Stimulated activated CD4-positive, alpha-beta T cell treated with anti-CD3 and anti-CD28 coated beads, Interleukin-1b, Interleukin-23, amount 100 ng/mL, for 48 hours (primary cell): Measurements from ENCODE around the gene TTC24.
"Not testable (repeated sequence)": the region's sequence is repeated elsewhere in the genome, so short reads cannot be mapped to it uniquely, and the experiment has no call there.

Experiments
- DNase-seq: peaks from one replicate; pipeline ENCODE4 v3.0.0-alpha.2; 2020

TTC24 gene

DNA sequence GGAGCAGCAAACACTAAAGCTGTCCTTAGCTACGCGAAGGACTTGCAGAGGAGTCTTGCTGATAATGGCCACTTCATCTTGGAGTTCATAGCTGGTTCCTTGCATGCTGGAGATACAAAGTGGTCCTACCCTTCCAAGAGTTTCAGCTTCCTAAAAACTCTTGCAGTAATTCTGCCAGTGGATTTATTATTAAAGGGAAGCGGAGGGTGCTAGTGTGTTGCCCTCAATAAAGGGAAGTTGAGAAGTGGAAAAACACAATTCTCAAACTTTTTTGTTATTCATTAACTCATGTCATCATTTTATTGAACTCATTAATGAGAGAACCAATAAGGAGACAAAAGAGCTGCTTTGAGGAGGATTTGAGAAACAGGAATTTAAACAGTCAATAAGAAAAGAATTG is 33.1 kb downstream of the TTC24 start:
- DNase-seq = no peak

GRCh38 chr1:156615946-156616345 is 36.4 kb downstream of the TTC24 start:
- no peak for DNase-seq

DNA sequence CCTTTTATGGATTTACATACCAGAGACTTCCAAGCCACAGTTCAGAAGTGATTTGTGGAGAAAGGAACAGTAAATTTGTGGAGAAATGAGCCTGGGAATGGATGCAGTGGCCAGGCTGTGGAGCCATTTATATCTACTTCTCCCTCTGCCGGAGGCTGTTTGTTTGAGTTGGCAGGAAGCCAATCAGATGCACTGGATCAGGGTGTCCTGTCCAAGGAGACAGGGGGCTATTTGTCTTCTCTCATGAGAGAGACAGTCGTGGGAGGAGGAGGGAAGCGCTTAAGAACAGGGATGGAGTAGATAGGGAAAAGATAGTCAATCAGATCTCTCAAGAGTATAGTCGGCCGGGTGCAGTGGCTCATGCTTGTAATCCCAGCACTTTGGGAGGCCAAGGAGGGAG is 36.9 kb downstream of the TTC24 start:
- no peak for DNase-seq

GRCh38 chr1:156618853-156619581 is 39.5 kb downstream of the TTC24 start, which contains the start of gene HAPLN2:
Gene HAPLN2 (plus strand): TSS chr1:156619415. CDS start chr1:156623491, 4,076 bp downstream.
- DNase-seq = no peak

DNA sequence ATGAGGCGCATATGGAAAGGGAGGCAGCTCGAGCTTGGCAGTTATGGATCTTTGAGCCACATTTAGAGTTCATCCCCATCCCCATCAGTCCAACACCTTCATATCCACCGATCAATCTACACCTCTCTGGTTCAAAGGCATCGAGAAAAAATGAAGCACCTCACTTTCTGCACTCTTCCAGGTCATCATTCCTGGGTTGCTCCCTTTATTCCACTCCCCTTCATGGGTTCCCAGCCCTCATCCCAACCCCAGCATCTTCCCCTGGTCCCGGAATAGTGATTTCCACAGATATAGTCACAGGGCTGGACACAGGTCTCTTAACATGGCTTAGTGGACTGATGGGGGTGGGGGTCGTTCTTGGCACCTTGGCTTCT is 40.0 kb downstream of the TTC24 start:
- DNase-seq = no peak

- DNase-seq = no peak
Measured at GRCh38 chr1:156622581-156623297, 43.2 kb downstream of the TTC24 start.

DNA sequence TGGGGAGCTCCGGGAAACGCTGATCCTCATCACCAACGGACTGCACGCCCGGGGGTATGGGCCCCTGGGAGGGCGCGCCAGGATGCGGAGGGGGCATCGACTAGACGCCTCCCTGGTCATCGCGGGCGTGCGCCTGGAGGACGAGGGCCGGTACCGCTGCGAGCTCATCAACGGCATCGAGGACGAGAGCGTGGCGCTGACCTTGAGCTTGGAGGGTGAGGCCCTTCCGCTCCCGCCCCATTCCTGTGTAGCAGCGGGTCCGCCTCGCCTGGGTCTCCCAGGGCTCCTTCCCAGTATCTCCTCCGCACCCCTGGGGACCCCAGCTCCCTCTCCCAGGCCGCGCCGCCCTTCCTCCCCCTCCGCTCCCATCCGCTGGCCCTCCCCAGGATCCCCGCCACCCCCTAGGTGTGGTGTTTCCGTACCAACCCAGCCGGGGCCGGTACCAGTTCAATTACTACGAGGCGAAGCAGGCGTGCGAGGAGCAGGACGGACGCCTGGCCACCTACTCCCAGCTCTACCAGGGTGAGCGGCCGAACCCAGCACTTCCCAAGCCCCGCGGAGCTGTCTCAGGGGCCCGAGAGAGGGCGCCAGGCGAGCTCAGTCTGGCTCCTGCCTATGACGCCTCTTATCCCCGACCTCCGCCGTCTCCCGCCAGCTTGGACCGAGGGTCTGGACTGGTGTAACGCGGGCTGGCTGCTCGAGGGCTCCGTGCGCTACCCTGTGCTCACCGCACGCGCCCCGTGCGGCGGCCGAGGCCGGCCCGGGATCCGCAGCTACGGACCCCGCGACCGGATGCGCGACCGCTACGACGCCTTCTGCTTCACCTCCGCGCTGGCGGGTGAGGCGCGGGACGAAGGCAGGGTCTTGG is 44.7 kb downstream of the TTC24 start:
- peak; percentile 38 for DNase-seq

GRCh38 chr1:156624814-156625435 is 45.4 kb downstream of the TTC24 start:
- no peak for DNase-seq

DNA sequence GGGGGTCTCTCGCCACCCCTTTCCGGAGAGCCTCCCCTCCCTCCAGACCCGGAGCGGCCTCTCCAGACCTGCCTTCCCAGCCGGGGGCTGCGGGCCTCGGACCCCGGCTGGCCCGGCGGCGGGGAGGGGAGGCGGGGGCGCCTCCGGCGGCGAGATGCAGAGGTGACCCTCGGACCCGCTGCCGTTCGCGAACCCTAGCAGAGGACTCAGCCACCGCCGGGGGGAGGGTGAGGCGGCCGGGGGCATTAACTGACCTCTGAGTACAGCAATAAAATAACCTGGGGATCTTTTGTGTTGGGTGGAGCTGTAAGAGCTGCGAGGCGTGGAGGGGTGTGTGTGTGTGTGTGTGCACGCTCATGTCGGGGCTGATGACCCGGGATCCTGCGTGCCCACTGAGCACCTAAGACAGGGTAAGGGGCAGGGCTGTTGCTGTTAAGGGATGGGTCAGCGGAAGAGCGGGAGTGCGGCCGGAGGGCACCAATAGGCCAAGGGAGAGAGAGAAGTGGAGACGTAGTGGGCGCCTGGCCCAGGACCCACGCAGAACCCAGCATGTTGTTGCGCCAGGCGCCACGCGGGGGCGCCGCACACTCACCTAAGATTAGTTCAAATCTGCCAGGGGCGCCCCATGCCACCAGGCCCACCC is 46.0 kb downstream of the TTC24 start:
- DNase-seq = peak; percentile 38

GRCh38 chr1:156626079-156626438 is 46.5 kb downstream of the TTC24 start:
- no peak for DNase-seq

DNA sequence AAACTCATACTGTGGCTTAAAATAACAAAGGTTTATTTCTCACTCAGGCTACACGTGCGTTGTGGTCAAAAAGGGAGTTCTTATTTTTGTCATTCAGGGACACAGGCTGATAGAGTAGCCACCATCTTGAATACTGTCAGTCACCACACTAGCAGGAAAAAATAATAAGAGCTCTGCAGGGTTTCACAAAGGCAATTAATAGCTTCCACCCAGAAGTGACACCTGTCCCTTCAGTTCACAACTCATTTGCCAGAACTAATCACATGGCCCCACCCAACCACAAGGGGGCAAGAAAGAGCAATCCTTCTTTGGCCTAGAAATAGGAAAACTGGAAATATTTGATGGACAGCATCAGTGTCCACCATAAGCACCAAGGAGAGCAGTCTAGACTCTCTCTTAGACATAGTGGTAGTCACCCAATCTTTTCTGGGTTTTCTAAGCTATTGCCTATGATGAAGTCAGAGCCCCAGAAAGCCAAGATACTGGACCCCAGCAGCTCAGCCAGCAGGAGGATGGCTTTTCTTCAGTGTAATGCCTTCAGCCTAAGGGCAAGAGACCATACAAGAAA is 47.9 kb downstream of the TTC24 start:
- no peak for DNase-seq

- no peak for DNase-seq
Measured at GRCh38 chr1:156629823-156630449, 50.4 kb downstream of the TTC24 start.

- not testable (repeated sequence) for DNase-seq
Measured at GRCh38 chr1:156631152-156631551, 51.6 kb downstream of the TTC24 start.

DNA sequence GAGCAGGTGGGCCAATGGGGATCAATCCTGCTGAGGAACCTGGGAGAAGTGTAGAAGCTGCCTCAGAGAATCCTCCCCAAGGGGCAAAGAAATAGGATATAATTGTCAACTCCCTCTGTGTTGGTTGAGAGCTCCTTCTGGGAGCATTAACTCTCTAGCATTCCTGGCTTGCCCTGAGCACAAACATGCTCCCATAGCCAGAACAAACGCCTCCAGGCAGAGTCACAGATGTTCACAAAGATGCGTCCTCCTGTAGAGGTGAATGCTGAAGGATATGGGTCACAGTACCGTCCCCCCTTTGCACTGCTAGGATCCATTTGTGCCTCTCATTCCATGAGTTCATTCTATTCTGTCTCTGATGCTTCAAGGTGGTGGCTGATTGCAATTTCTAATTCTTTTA is 52.8 kb downstream of the TTC24 start:
- no peak for DNase-seq
